Activated CD4-positive, alpha-beta memory T cell treated with anti-CD3 and anti-CD28 coated beads for 36 hours (primary cell): ENCODE measurements around the gene PRDM1. TPM values are rescaled to one million over a fixed set of nuclear protein-coding genes. Genes with fewer than 3 reads are reported as not detected.

Experiments used
- CTCF ChIA-PET: fragments of 350-600 bp; sonication (Branson Sonifier 250); formaldehyde crosslinking; loops from one replicate; lab custom pipeline; 2021; ENCODE audit warnings: antibody characterized with exemption, inconsistent platforms; lab: Charles Lee
- POLR2A ChIA-PET: fragments of 350-600 bp; sonication (Branson Sonifier 250); formaldehyde crosslinking; loops from one replicate; lab custom pipeline; 2021; ENCODE audit warnings: antibody characterized with exemption; lab: Charles Lee
- DNase-seq: peaks from one replicate; pipeline ENCODE4 v3.0.0-alpha.2; 2020
- H3K27ac Mint-ChIP-seq: one replicate; pipeline ENCODE4 v1.8.0; 2021; ENCODE audit warnings: mixed read lengths
- H3K27me3 Mint-ChIP-seq: one replicate; pipeline ENCODE4 v1.8.0; 2021; ENCODE audit warnings: mixed read lengths
- H3K36me3 Mint-ChIP-seq: one replicate; pipeline ENCODE4 v1.8.0; 2021; ENCODE audit warnings: mixed read lengths
- H3K4me1 Mint-ChIP-seq: one replicate; pipeline ENCODE4 v1.8.0; 2021; ENCODE audit warnings: low read depth, mixed read lengths
- H3K4me3 Mint-ChIP-seq: one replicate; pipeline ENCODE4 v1.8.0; 2021; ENCODE audit warnings: mild to moderate bottlenecking, mixed read lengths
- H3K9me3 Mint-ChIP-seq: one replicate; pipeline ENCODE4 v1.8.0; 2021; ENCODE audit warnings: mixed read lengths
- intact Hi-C: fragments of 100-400 bp; cut with micrococcal nuclease; formaldehyde crosslinking; loops from one replicate; pipeline ENCODE4 v1.15.1; 2023
- total RNA-seq, 2 experiments: library from RNA; stranded (reverse); gene quantifications; one replicate each; pipeline ENCODE4 v1.2.3, GENCODE V29; 2021

PRDM1 gene
- 10 to 100 TPM; 70.9 to 78.9 TPM for total RNA-seq

DNA sequence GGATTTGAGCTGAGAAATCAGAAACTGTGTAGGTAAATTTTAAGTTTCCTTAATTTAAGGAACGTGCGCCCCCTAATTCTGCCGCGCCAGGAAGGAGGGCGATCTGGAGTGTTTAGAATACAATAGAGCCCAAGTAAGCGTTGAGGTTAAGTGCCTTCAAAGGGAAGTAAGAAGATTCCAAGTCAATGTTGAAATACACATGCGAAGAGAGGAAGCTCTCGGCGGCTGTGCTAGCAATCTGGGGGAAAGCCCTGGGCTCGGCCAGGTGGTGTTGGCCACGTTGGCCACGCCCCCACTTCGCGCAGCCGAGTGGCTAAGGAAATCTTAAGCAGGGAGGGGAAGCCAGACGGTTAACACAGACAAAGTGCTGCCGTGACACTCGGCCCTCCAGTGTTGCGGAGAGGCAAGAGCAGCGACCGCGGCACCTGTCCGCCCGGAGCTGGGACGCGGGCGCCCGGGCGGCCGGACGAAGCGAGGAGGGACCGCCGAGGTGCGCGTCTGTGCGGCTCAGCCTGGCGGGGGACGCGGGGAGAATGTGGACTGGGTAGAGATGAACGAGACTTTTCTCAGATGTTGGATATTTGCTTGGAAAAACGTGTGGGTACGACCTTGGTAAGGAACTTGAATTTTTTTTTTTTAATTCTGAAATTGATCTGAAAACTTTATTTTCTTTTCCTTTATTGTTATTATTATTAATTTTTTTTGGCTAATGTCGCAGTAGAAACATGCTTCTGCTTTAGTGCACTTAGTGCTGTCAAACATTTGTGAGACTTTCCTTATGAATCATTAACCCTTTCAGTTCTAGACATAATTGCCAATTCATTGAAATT lies at the start of gene PRDM1:
Gene PRDM1, plus strand, starts transcription at position 353 of the 830 bp plus-strand sequence. Its CDS starts 218 bp downstream, at position 571.
- DNase-seq, result peak; percentile 89
- intact Hi-C loops, result loop anchor here (1.0 to 10.0 kb wide), 4 partner anchors 12 to 631 kb away; no protein-coding TSS in a partner anchor
- H3K27ac Mint-ChIP-seq, result peak within 1 kb of the TSS; percentile 94
- peaks cover 73% of the 10 kb centered on the region for H3K4me1 Mint-ChIP-seq
- CTCF ChIA-PET, result interaction anchor here (0.9 to 5.5 kb wide), 8 partner anchors 13 to 654 kb away, joined by 3 to 38 read pairs (median 8); no protein-coding TSS in a partner anchor
- H3K36me3 Mint-ChIP-seq, result peaks cover 41% of the 10 kb centered on the region
- H3K9me3 Mint-ChIP-seq, result no peaks in the 10 kb centered on the region
- peaks cover 2% of the 10 kb centered on the region for H3K27me3 Mint-ChIP-seq
- peak within 1 kb of the TSS; percentile 90 for H3K4me3 Mint-ChIP-seq
- POLR2A ChIA-PET, result interaction anchor here (1.0 to 5.6 kb wide), 6 partner anchors 9 to 104 kb away, joined by 4 to 236 read pairs (median 7); no protein-coding TSS in a partner anchor

DNA sequence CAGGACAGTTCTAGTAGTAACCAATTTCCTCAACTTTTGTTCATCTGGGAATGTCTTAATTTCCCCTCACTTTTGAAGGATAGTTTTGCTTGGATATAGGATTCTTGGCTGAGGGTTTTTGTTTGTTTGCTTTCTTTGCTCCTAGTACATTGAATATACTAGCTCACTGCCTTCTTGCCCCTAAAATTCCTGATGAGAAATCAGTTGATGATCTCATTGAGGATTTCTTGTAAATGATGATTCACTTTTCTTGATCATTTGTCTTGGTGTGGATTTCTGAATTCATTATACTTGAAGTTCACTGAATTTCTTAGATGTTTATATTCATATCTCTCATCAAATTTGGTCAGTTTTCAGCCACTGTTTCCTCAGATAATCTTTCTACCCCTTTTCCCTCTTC lies 49.1 kb upstream of the PRDM1 start:
- intact Hi-C loops, result no loop called here
- peaks cover 4% of the 10 kb centered on the region for H3K36me3 Mint-ChIP-seq
- H3K27ac Mint-ChIP-seq, result peak overlapping the region; percentile 49
- DNase-seq, result no peak
- ChIA-PET POLR2A (interaction anchor here (1.5 kb wide), 1 partner anchor 11 kb away, joined by 4 read pairs; no protein-coding TSS in a partner anchor), CTCF (no interaction called here)
- peaks cover 18% of the 10 kb centered on the region for H3K4me1 Mint-ChIP-seq
- peaks cover 6% of the 10 kb centered on the region for H3K9me3 Mint-ChIP-seq
- H3K27me3 Mint-ChIP-seq, result no peaks in the 10 kb centered on the region
- H3K4me3 Mint-ChIP-seq, result no peak overlapping the region

GRCh38 chr6:106039897-106040592 lies 46.1 kb upstream of the PRDM1 start:
- peaks cover 4% of the 10 kb centered on the region for H3K36me3 Mint-ChIP-seq
- no peak for DNase-seq
- no peaks in the 10 kb centered on the region for H3K27me3 Mint-ChIP-seq
- no peak overlapping the region for H3K27ac Mint-ChIP-seq
- ChIA-PET POLR2A (no interaction called here), CTCF (interaction anchor here (0.6 to 0.9 kb wide), 2 partner anchors 22 to 183 kb away, joined by 3 read pairs; no protein-coding TSS in a partner anchor)
- intact Hi-C loops, result no loop called here
- H3K4me1 Mint-ChIP-seq, result peaks cover 14% of the 10 kb centered on the region
- H3K9me3 Mint-ChIP-seq, result peaks cover 6% of the 10 kb centered on the region
- no peak overlapping the region for H3K4me3 Mint-ChIP-seq

- Mint-ChIP-seq H3K4me3 (no peak overlapping the region), H3K4me1 (no peaks in the 10 kb centered on the region), H3K27me3 (no peaks in the 10 kb centered on the region), H3K9me3 (no peaks in the 10 kb centered on the region), H3K27ac (no peak overlapping the region), H3K36me3 (no peaks in the 10 kb centered on the region)
- intact Hi-C loops, result no loop called here
- DNase-seq, result no peak
- POLR2A ChIA-PET, result no interaction called here
- CTCF ChIA-PET, result no interaction called here
Measured at GRCh38 chr6:106044151-106044550, 42.0 kb upstream of the PRDM1 start.

GRCh38 chr6:106045077-106045476 lies 41.1 kb upstream of the PRDM1 start:
- CTCF ChIA-PET, result interaction anchor here (0.6 kb wide), 1 partner anchor 44 kb away, joined by 3 read pairs; no protein-coding TSS in a partner anchor
- no peak overlapping the region for H3K4me3 Mint-ChIP-seq
- POLR2A ChIA-PET, result no interaction called here
- H3K36me3 Mint-ChIP-seq, result no peaks in the 10 kb centered on the region
- H3K9me3 Mint-ChIP-seq, result no peaks in the 10 kb centered on the region
- intact Hi-C loops, result no loop called here
- H3K27me3 Mint-ChIP-seq, result no peaks in the 10 kb centered on the region
- H3K4me1 Mint-ChIP-seq, result no peaks in the 10 kb centered on the region
- DNase-seq, result no peak
- H3K27ac Mint-ChIP-seq, result no peak overlapping the region

DNA sequence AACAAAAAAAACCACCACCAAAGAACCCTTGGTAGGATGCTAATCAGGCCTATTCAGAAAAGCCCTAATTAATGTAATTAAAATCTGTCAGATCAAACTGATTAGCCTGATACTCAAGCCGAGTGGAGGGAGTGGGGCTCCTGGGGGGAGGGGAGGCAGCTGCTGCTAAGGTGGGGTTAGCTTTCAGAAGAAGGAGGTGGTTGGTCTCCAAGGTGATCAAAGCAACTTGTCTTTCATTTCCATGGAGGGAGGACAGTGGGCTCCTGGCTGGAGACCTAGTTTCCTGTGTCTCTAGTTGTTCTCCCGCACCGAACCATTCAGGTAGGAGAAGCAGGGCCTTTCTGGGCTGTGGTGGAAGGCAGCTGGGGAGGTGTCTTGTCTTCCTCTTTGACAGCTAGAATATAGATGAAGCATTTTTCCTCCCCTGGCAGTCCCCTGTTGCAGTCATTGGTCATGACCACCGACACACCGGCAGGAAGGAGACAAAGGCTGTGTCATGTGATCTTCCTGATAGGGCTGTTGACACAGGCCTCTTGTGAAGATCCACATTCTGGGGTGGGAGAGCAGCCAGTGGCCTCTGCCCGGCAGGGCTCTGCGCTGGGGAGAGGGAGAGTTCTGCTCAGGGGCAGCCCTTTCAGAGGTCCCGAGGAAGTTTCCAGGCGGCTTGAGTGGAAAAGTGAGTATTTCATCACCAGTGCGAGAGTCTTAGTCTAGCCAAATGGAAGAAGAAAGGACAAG lies 39.9 kb upstream of the PRDM1 start:
- Mint-ChIP-seq H3K27me3 (no peaks in the 10 kb centered on the region), H3K4me3 (no peak overlapping the region), H3K9me3 (no peaks in the 10 kb centered on the region), H3K27ac (no peak overlapping the region), H3K4me1 (no peaks in the 10 kb centered on the region), H3K36me3 (no peaks in the 10 kb centered on the region)
- DNase-seq, result no peak
- intact Hi-C loops, result no loop called here
- ChIA-PET POLR2A (no interaction called here), CTCF (no interaction called here)

GRCh38 chr6:106046854-106047200 lies 39.3 kb upstream of the PRDM1 start:
- H3K9me3 Mint-ChIP-seq, result no peaks in the 10 kb centered on the region
- ChIA-PET CTCF (no interaction called here), POLR2A (no interaction called here)
- H3K27me3 Mint-ChIP-seq, result no peaks in the 10 kb centered on the region
- H3K36me3 Mint-ChIP-seq, result no peaks in the 10 kb centered on the region
- DNase-seq, result no peak
- H3K4me1 Mint-ChIP-seq, result no peaks in the 10 kb centered on the region
- no peak overlapping the region for H3K4me3 Mint-ChIP-seq
- intact Hi-C loops, result no loop called here
- no peak overlapping the region for H3K27ac Mint-ChIP-seq

- intact Hi-C loops, result no loop called here
- H3K4me3 Mint-ChIP-seq, result no peak overlapping the region
- POLR2A ChIA-PET, result interaction anchor here (1.1 kb wide), 1 partner anchor 12 kb away, joined by 4 read pairs; no protein-coding TSS in a partner anchor
- no peaks in the 10 kb centered on the region for H3K36me3 Mint-ChIP-seq
- no peak overlapping the region for H3K27ac Mint-ChIP-seq
- DNase-seq, result no peak
- H3K9me3 Mint-ChIP-seq, result no peaks in the 10 kb centered on the region
- H3K4me1 Mint-ChIP-seq, result no peaks in the 10 kb centered on the region
- CTCF ChIA-PET, result no interaction called here
- H3K27me3 Mint-ChIP-seq, result no peaks in the 10 kb centered on the region
Measured at GRCh38 chr6:106048336-106048735, 37.8 kb upstream of the PRDM1 start.

- no peak for DNase-seq
- Mint-ChIP-seq H3K4me1 (peaks cover under 1% of the 10 kb centered on the region), H3K4me3 (no peak overlapping the region), H3K9me3 (no peaks in the 10 kb centered on the region), H3K36me3 (no peaks in the 10 kb centered on the region), H3K27me3 (no peaks in the 10 kb centered on the region), H3K27ac (no peak overlapping the region)
- intact Hi-C loops, result no loop called here
- POLR2A ChIA-PET, result no interaction called here
- CTCF ChIA-PET, result no interaction called here
Measured at GRCh38 chr6:106050538-106050937, 35.6 kb upstream of the PRDM1 start.

- H3K36me3 Mint-ChIP-seq, result no peaks in the 10 kb centered on the region
- peaks cover 6% of the 10 kb centered on the region for H3K4me1 Mint-ChIP-seq
- no peak for DNase-seq
- no peak overlapping the region for H3K27ac Mint-ChIP-seq
- ChIA-PET CTCF (no interaction called here), POLR2A (no interaction called here)
- H3K27me3 Mint-ChIP-seq, result no peaks in the 10 kb centered on the region
- H3K9me3 Mint-ChIP-seq, result no peaks in the 10 kb centered on the region
- H3K4me3 Mint-ChIP-seq, result no peak overlapping the region
- intact Hi-C loops, result no loop called here
Measured at GRCh38 chr6:106051226-106051625, 34.9 kb upstream of the PRDM1 start.

- H3K27ac Mint-ChIP-seq, result no peak overlapping the region
- no peaks in the 10 kb centered on the region for H3K9me3 Mint-ChIP-seq
- CTCF ChIA-PET, result no interaction called here
- intact Hi-C loops, result no loop called here
- H3K4me3 Mint-ChIP-seq, result no peak overlapping the region
- no peaks in the 10 kb centered on the region for H3K36me3 Mint-ChIP-seq
- H3K27me3 Mint-ChIP-seq, result no peaks in the 10 kb centered on the region
- H3K4me1 Mint-ChIP-seq, result peaks cover 16% of the 10 kb centered on the region
- POLR2A ChIA-PET, result no interaction called here
- no peak for DNase-seq
Measured at GRCh38 chr6:106053484-106054205, 32.5 kb upstream of the PRDM1 start.
